IMR-90 (cell line): ENCODE measurements around the gene NMBR. TPM values are rescaled to one million over a fixed set of nuclear protein-coding genes. Genes with fewer than 3 reads are reported as not detected.

Source experiments
- ATAC-seq: fragments of 200-7000 bp; cut with Tn5 transposase; 2 replicates; pipeline ENCODE4 v1.9.1; 2020; ENCODE audit warnings: low read depth, mild to moderate bottlenecking, moderate library complexity
- BruUV-seq: library from RNA; stranded (reverse); fragments of 400-500 nt; replicated peaks from 2 replicates; lab custom pipeline; 2021; lab: Mats Ljungman, UMichigan
- CTCF ChIA-PET: fragments of 300-600 bp; formaldehyde crosslinking; extraction: SDS; loops from one replicate; lab custom pipeline; 2021; ENCODE audit warnings: antibody characterized with exemption; lab: Yijun Ruan, JAX
- POLR2A ChIA-PET: fragments of 300-600 bp; sonication (Branson Sonifier 250); formaldehyde crosslinking; loops from one replicate; lab custom pipeline; 2022; ENCODE audit warnings: antibody characterized with exemption; ENCODE audit not compliant: unreplicated experiment; lab: Charles Lee
- DNase-seq: peaks from one replicate; pipeline ENCODE4 v3.0.0; 2013
- H2AFZ ChIP-seq: replicated peaks from 2 replicates; pipeline ENCODE3; 2013; ENCODE audit warnings: low read length, mild to moderate bottlenecking; ENCODE audit not compliant: poor library complexity
- H2AK5ac ChIP-seq: 2 replicates; pipeline ENCODE4 v1.6.1; 2013; ENCODE audit warnings: low read depth, low read length, inconsistent platforms
- H2AK9ac ChIP-seq: replicated peaks from 2 replicates; pipeline ENCODE3; 2013; ENCODE audit warnings: mild to moderate bottlenecking, low read depth, low read length, moderate library complexity; ENCODE audit not compliant: poor library complexity
- H2BK120ac ChIP-seq: 2 replicates; pipeline ENCODE4 v1.6.1; 2013; ENCODE audit warnings: low read depth, low read length, inconsistent platforms
- H2BK15ac ChIP-seq: 3 replicates; pipeline ENCODE4 v1.6.1; 2013; ENCODE audit warnings: low read depth, low read length, inconsistent platforms
- H2BK20ac ChIP-seq: 2 replicates; pipeline ENCODE4 v1.6.1; 2013; ENCODE audit warnings: low read depth, mild to moderate bottlenecking, inconsistent platforms, low read length, moderate library complexity
- H2BK5ac ChIP-seq: 2 replicates; pipeline ENCODE4 v1.6.1; 2013; ENCODE audit warnings: mild to moderate bottlenecking, low read depth, low read length, inconsistent platforms; ENCODE audit not compliant: poor library complexity, severe bottlenecking
- H3K14ac ChIP-seq: replicated peaks from 2 replicates; pipeline ENCODE4 v1.6.1; 2013; ENCODE audit warnings: low read depth, low read length, inconsistent platforms
- H3K18ac ChIP-seq: 2 replicates; pipeline ENCODE4 v1.6.1; 2013; ENCODE audit warnings: low read depth, low read length, control low read depth
- H3K23ac ChIP-seq: 2 replicates; pipeline ENCODE4 v1.6.1; 2013; ENCODE audit warnings: low read depth, low read length, inconsistent platforms
- H3K27ac ChIP-seq: 2 replicates; pipeline ENCODE4 v1.5.1; 2013; ENCODE audit warnings: mild to moderate bottlenecking, control low read depth, low read length; ENCODE audit not compliant: insufficient read depth
- H3K27me3 ChIP-seq: 2 replicates; pipeline ENCODE4 v1.6.1; 2013; ENCODE audit warnings: low read length; ENCODE audit not compliant: control insufficient read depth, insufficient read depth
- H3K36me3 ChIP-seq: 2 replicates; pipeline ENCODE4 v1.6.1; 2013; ENCODE audit warnings: low read length, mixed read lengths; ENCODE audit not compliant: control insufficient read depth, insufficient read depth
- H3K4ac ChIP-seq: 2 replicates; pipeline ENCODE4 v1.6.1; 2013; ENCODE audit warnings: low read depth, low read length, inconsistent platforms
- H3K4me1 ChIP-seq: 2 replicates; pipeline ENCODE4 v1.6.1; 2013; ENCODE audit warnings: low read length, mixed read lengths; ENCODE audit not compliant: control insufficient read depth, insufficient read depth
- H3K4me2 ChIP-seq: 2 replicates; pipeline ENCODE4 v1.6.1; 2013; ENCODE audit warnings: low read depth, mild to moderate bottlenecking, control low read depth, low read length, moderate library complexity
- H3K4me3 ChIP-seq: 2 replicates; pipeline ENCODE4 v1.5.1; 2013; ENCODE audit warnings: low read depth, mild to moderate bottlenecking, control low read depth, low read length, moderate library complexity; ENCODE audit not compliant: insufficient read depth
- H3K56ac ChIP-seq: 2 replicates; pipeline ENCODE4 v1.6.1; 2013; ENCODE audit warnings: low read length, inconsistent platforms; ENCODE audit not compliant: insufficient read depth; ENCODE audit errors: extremely low read depth
- H3K79me1 ChIP-seq, 2 experiments: 2 replicates each; pipeline ENCODE4 v1.6.1; 2013; ENCODE audit warnings: low read length in 2 of 2, inconsistent platforms in 1 of 2, low read depth in 1 of 2
- H3K9ac ChIP-seq: 2 replicates; pipeline ENCODE4 v1.6.1; 2013; ENCODE audit warnings: low read depth, low read length, control low read depth
- H3K9me1 ChIP-seq: 2 replicates; pipeline ENCODE4 v1.6.1; 2013; ENCODE audit warnings: low read length, inconsistent platforms; ENCODE audit not compliant: insufficient read depth
- H3K9me3 ChIP-seq: 2 replicates; pipeline ENCODE4 v1.6.1; 2013; ENCODE audit warnings: low read length; ENCODE audit not compliant: control insufficient read depth, insufficient read depth
- H4K20me1 ChIP-seq: 2 replicates; pipeline ENCODE4 v1.6.1; 2013; ENCODE audit warnings: low read length, inconsistent platforms; ENCODE audit not compliant: insufficient read depth
- H4K5ac ChIP-seq: 2 replicates; pipeline ENCODE4 v1.6.1; 2013; ENCODE audit warnings: mild to moderate bottlenecking, low read depth, low read length, control low read depth
- H4K8ac ChIP-seq, 2 experiments: 2 replicates each; pipeline ENCODE4 v1.6.1; 2013; ENCODE audit warnings: low read depth in 2 of 2, low read length in 2 of 2, control low read depth in 1 of 2, inconsistent platforms in 1 of 2
- H4K91ac ChIP-seq: 2 replicates; pipeline ENCODE4 v1.6.1; 2013; ENCODE audit warnings: low read depth, low read length, inconsistent platforms; ENCODE audit not compliant: insufficient read depth
- BHLHE40 ChIP-seq: fragments of 150-350 bp; IDR thresholded peaks from 2 replicates; pipeline ENCODE4 v1.6.1; 2016; ENCODE audit warnings: mild to moderate bottlenecking, low read depth, low read length
- CEBPB ChIP-seq: IDR thresholded peaks from 2 replicates; pipeline ENCODE4 v1.6.1; 2012; ENCODE audit warnings: low read depth, low read length, improper control_type of control experiment
- CHD1 ChIP-seq: IDR thresholded peaks from 2 replicates; pipeline ENCODE4 v1.6.1; 2012; ENCODE audit warnings: low read depth, low read length, improper control_type of control experiment
- FOS ChIP-seq: fragments of 150-350 bp; IDR thresholded peaks from 2 replicates; pipeline ENCODE4 v1.6.1; 2016; ENCODE audit warnings: low read depth, low read length
- MAFK ChIP-seq: IDR thresholded peaks from 2 replicates; pipeline ENCODE4 v1.6.1; 2012; ENCODE audit warnings: low read depth, low read length, improper control_type of control experiment
- MAZ ChIP-seq: IDR thresholded peaks from 2 replicates; pipeline ENCODE4 v1.6.1; 2012; ENCODE audit warnings: low read depth, mild to moderate bottlenecking, low read length, improper control_type of control experiment, moderate library complexity, borderline replicate concordance
- MXI1 ChIP-seq: IDR thresholded peaks from 2 replicates; pipeline ENCODE4 v1.6.1; 2012; ENCODE audit warnings: low read depth, mild to moderate bottlenecking, low read length, moderate library complexity, borderline replicate concordance
- NFE2L2 ChIP-seq: fragments of 150-350 bp; IDR thresholded peaks from 2 replicates; pipeline ENCODE4 v1.6.1; 2016; ENCODE audit warnings: low read depth, mild to moderate bottlenecking, low read length
- POLR2A ChIP-seq: IDR thresholded peaks from 2 replicates; pipeline ENCODE4 v1.6.1; 2012; ENCODE audit warnings: mild to moderate bottlenecking, low read depth, low read length
- RAD21 ChIP-seq: IDR thresholded peaks from 2 replicates; pipeline ENCODE4 v1.6.1; 2012; ENCODE audit warnings: low read length, improper control_type of control experiment
- RCOR1 ChIP-seq: IDR thresholded peaks from 2 replicates; pipeline ENCODE4 v1.6.1; 2012; ENCODE audit warnings: mild to moderate bottlenecking, low read length, improper control_type of control experiment; ENCODE audit not compliant: insufficient replicate concordance
- SMC3 ChIP-seq: fragments of 150-350 bp; IDR thresholded peaks from 2 replicates; pipeline ENCODE4 v1.6.1; 2016; ENCODE audit warnings: low read depth, mild to moderate bottlenecking, antibody characterized with exemption, low read length, moderate library complexity
- WGBS, 2 experiments: methylation state at CpG; one replicate each; pipeline versions ENCODE4 v1.1.5 to v1.1.7; 2013; ENCODE audit warnings: missing lambda C conversion rate in 2 of 2; ENCODE audit not compliant: insufficient read length in 1 of 2; ENCODE audit errors: extremely low coverage in 2 of 2; 5-methylcytosine and 5-hydroxymethylcytosine counted together
- dilution Hi-C: fragments of 300-500 bp; cut with HindIII; formaldehyde crosslinking; loops from one replicate; pipeline ENCODE4 v1.14.3; 2018; ENCODE audit warnings: low sequenced_read_pairs; ENCODE audit not compliant: unreplicated experiment
- in situ Hi-C: fragments of 300-500 bp; cut with MboI; formaldehyde crosslinking; loops from 3 replicates; pipeline ENCODE4 v1.14.3; 2019; ENCODE audit warnings: low sequenced_read_pairs, inconsistent platforms, mixed read lengths
- intact Hi-C: fragments of 100-400 bp; cut with micrococcal nuclease; formaldehyde crosslinking; loops from 2 replicates; pipeline ENCODE4 v1.10.0; 2022
- polyA plus RNA-seq, 3 experiments: library from polyadenylated mRNA; depleted of rRNA; stranded (reverse); fragments of >200 nt; gene quantifications; 2 replicates each; pipeline ENCODE4 v1.2.3, GENCODE V29; 2012; ENCODE audit warnings: low replicate concordance in 1 of 3
- total RNA-seq: library from RNA; depleted of rRNA; stranded (reverse); fragments of >200 nt; gene quantifications from 2 replicates; pipeline ENCODE4 v1.2.3, GENCODE V29; 2012
- TF ChIP-seq, protein P1 (sequence below): conservative IDR thresholded peaks from 2 replicates; pipeline ENCODE4 v1.5.1; 2012; ENCODE audit warnings: mild to moderate bottlenecking, low read depth, low read length, improper control_type of control experiment
- TF ChIP-seq, protein P2 (sequence below): fragments of 150-350 bp; IDR thresholded peaks from 2 replicates; pipeline ENCODE4 v1.6.1; 2017; ENCODE audit warnings: mild to moderate bottlenecking, antibody characterized with exemption, low read length, low read depth
- TF ChIP-seq, protein P3 (sequence below): fragments of 150-350 bp; IDR thresholded peaks from 2 replicates; pipeline ENCODE4 v1.6.1; 2016; ENCODE audit warnings: low read depth, mild to moderate bottlenecking, low read length, moderate library complexity, borderline replicate concordance

The NMBR gene
- total and polyA plus RNA-seq, 2 of the 4 experiments (the other 2 are of a cell fraction) = not detected

DNA sequence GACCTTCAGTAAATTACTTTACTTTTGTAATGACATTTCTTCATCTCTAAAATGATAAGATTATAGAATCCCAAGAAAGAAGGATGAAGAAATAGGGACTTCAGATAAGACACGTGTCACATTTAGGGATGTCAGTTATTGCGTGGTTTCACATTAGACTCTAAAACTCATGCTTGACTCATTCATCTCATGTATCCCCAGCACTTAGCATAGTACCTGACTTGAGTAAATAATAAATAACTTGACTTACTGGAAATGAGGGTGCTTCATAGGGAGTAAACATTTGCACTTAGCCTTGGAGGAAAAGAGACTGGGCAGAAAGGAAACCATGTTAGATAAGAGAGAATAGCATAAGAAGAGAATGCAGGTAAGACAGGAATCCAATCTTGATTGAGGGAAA is 37.4 kb upstream of the NMBR start:
- dilution Hi-C loops (no loop called here), in situ Hi-C loops (no loop called here)
- no TSS peak for BruUV-seq

More for the DNA sequence above, 37.4 kb upstream of the NMBR start:
- no peak overlapping the region for H2AK9ac ChIP-seq
- DNase-seq = no peak
- H3K27me3 ChIP-seq = no peaks in the 10 kb centered on the region
- H2BK120ac ChIP-seq = no peak overlapping the region
- H4K91ac ChIP-seq = no peak overlapping the region
- CTCF ChIA-PET = no interaction called here
- H2AFZ ChIP-seq = no peak overlapping the region
- no peak overlapping the region for H3K4ac ChIP-seq
- H4K5ac ChIP-seq = no peak overlapping the region
- H2BK5ac ChIP-seq = no peak overlapping the region
- no peak overlapping the region for H3K27ac ChIP-seq
- no peak overlapping the region for H4K8ac ChIP-seq
- no peak overlapping the region for H3K56ac ChIP-seq
- no peak overlapping the region for H3K4me3 ChIP-seq
- no peaks in the 10 kb centered on the region for H3K9me3 ChIP-seq
- H3K79me1 ChIP-seq = peaks cover 7 to 12% of the 10 kb centered on the region in 2 experiments; a peak in 2 of 4 replicates
- WGBS, 2 experiments = no CpG with 5 or more reads among the region's 2 CpGs
- no peak overlapping the region for H2AK5ac ChIP-seq
- H3K4me2 ChIP-seq = no peak overlapping the region
- intact Hi-C loops = no loop called here
- no peak for TF ChIP-seq FOS
- no peak for TF ChIP-seq NFE2L2
- no peak for TF ChIP-seq SMC3
- TF ChIP-seq POLR2A = no peak
- TF ChIP-seq MAZ = no peak
- no peak for TF ChIP-seq RAD21
- TF ChIP-seq MXI1 = no peak
- TF ChIP-seq, protein P1, sequence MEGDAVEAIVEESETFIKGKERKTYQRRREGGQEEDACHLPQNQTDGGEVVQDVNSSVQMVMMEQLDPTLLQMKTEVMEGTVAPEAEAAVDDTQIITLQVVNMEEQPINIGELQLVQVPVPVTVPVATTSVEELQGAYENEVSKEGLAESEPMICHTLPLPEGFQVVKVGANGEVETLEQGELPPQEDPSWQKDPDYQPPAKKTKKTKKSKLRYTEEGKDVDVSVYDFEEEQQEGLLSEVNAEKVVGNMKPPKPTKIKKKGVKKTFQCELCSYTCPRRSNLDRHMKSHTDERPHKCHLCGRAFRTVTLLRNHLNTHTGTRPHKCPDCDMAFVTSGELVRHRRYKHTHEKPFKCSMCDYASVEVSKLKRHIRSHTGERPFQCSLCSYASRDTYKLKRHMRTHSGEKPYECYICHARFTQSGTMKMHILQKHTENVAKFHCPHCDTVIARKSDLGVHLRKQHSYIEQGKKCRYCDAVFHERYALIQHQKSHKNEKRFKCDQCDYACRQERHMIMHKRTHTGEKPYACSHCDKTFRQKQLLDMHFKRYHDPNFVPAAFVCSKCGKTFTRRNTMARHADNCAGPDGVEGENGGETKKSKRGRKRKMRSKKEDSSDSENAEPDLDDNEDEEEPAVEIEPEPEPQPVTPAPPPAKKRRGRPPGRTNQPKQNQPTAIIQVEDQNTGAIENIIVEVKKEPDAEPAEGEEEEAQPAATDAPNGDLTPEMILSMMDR = no peak
- no peak for TF ChIP-seq BHLHE40
- TF ChIP-seq, protein P2, sequence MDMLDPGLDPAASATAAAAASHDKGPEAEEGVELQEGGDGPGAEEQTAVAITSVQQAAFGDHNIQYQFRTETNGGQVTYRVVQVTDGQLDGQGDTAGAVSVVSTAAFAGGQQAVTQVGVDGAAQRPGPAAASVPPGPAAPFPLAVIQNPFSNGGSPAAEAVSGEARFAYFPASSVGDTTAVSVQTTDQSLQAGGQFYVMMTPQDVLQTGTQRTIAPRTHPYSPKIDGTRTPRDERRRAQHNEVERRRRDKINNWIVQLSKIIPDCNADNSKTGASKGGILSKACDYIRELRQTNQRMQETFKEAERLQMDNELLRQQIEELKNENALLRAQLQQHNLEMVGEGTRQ = no peak
- TF ChIP-seq CEBPB = no peak
- no peak for TF ChIP-seq RCOR1
- TF ChIP-seq, protein P3, sequence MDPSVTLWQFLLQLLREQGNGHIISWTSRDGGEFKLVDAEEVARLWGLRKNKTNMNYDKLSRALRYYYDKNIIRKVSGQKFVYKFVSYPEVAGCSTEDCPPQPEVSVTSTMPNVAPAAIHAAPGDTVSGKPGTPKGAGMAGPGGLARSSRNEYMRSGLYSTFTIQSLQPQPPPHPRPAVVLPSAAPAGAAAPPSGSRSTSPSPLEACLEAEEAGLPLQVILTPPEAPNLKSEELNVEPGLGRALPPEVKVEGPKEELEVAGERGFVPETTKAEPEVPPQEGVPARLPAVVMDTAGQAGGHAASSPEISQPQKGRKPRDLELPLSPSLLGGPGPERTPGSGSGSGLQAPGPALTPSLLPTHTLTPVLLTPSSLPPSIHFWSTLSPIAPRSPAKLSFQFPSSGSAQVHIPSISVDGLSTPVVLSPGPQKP = no peak
- no peak for TF ChIP-seq CHD1
- no peak for TF ChIP-seq MAFK
- no peak overlapping the region for H2BK20ac ChIP-seq
- no peak overlapping the region for H3K23ac ChIP-seq
- no peak overlapping the region for H2BK15ac ChIP-seq
- H3K4me1 ChIP-seq = peaks cover 2% of the 10 kb centered on the region; the same call in 1 of the 2 replicates
- POLR2A ChIA-PET = no interaction called here
- H3K18ac ChIP-seq = no peak overlapping the region
- no peaks in the 10 kb centered on the region for H4K20me1 ChIP-seq
- no peak overlapping the region for H3K9ac ChIP-seq
- no peak overlapping the region for H3K14ac ChIP-seq
- no peaks in the 10 kb centered on the region for H3K9me1 ChIP-seq
- peaks cover 3% of the 10 kb centered on the region; the same call in 1 of the 2 replicates for H3K36me3 ChIP-seq
- no peak for ATAC-seq
